GM15510 (cell line): ENCODE results near the gene KLHL8.

Experiments used
- POLR2A ChIP-seq: IDR thresholded peaks from 3 replicates; pipeline ENCODE4 v1.6.1; 2011; ENCODE audit warnings: borderline replicate concordance; ENCODE audit not compliant: insufficient read length; ENCODE audit errors: extremely low read depth

Gene KLHL8

GRCh38 chr4:87196927-87197326 lies 23.5 kb downstream of the KLHL8 start:
- TF ChIP-seq POLR2A: no peak

GRCh38 chr4:87196146-87196545 lies 24.3 kb downstream of the KLHL8 start:
- no peak for TF ChIP-seq POLR2A

GRCh38 chr4:87193958-87194675 lies 26.3 kb downstream of the KLHL8 start:
- no peak for TF ChIP-seq POLR2A

- TF ChIP-seq POLR2A: no peak
These were observed 28.1 kb downstream of the KLHL8 start for GRCh38 chr4:87192145-87192919.

- no peak for TF ChIP-seq POLR2A
These were observed 31.5 kb downstream of the KLHL8 start for GRCh38 chr4:87188932-87189331.

- TF ChIP-seq POLR2A: no peak
These were observed 32.4 kb downstream of the KLHL8 start for GRCh38 chr4:87188048-87188447.

GRCh38 chr4:87185146-87185870 lies 35.1 kb downstream of the KLHL8 start:
- TF ChIP-seq POLR2A: no peak

GRCh38 chr4:87180767-87181166 lies 39.7 kb downstream of the KLHL8 start:
- no peak for TF ChIP-seq POLR2A

GRCh38 chr4:87179751-87180150 lies 40.7 kb downstream of the KLHL8 start:
- TF ChIP-seq POLR2A: no peak

- TF ChIP-seq POLR2A: no peak
These were observed 45.7 kb downstream of the KLHL8 start for GRCh38 chr4:87174672-87175071.

- no peak for TF ChIP-seq POLR2A
These were observed 48.5 kb downstream of the KLHL8 start for GRCh38 chr4:87171944-87172343.

- TF ChIP-seq POLR2A: no peak
These were observed 54.0 kb downstream of the KLHL8 start for GRCh38 chr4:87166296-87166854.

GRCh38 chr4:87165892-87166291 lies 54.5 kb downstream of the KLHL8 start:
- no peak for TF ChIP-seq POLR2A

- TF ChIP-seq POLR2A: no peak
These were observed 67.1 kb downstream of the KLHL8 start for GRCh38 chr4:87153078-87153870.
